Heart right ventricle (tissue), 16 donors: ENCODE data around the gene CNRIP1. TPM values are rescaled to one million over a fixed set of nuclear protein-coding genes. Genes with fewer than 3 reads are reported as not detected.

Source experiments
- ATAC-seq, 8 donors: fragments of 200-7000 bp; cut with Tn5 transposase; one replicate each; pipeline ENCODE4 v1.9.1; 2020; ENCODE audit warnings: mild to moderate bottlenecking in 8 of 8, moderate library complexity in 8 of 8, moderate number of reproducible peaks in 1 of 8
- DNase-seq, 2 donors: peaks; one replicate each; pipeline ENCODE4 v3.0.0-alpha.2; 2020
- H3K27ac ChIP-seq, 10 donors: fragments of 200-600 bp; sonication (generic) in 2 of 10; one replicate each; pipeline versions ENCODE4 v1.5.0 to v1.8.0; 2020 to 2022; ENCODE audit warnings: mild to moderate bottlenecking in 3 of 10
- H3K27me3 ChIP-seq, 7 donors: fragments of 200-600 bp; one replicate each; pipeline ENCODE4 v1.8.0; 2021 to 2022; ENCODE audit warnings: mild to moderate bottlenecking in 2 of 7
- H3K36me3 ChIP-seq, 9 donors: fragments of 200-600 bp; sonication (generic) in 1 of 9; one replicate each; pipeline versions ENCODE4 v1.5.0 to v1.8.0; 2020 to 2022; ENCODE audit warnings: mild to moderate bottlenecking in 2 of 9
- H3K4me1 ChIP-seq, 9 donors: fragments of 200-600 bp; sonication (generic) in 1 of 9; one replicate each; pipeline versions ENCODE4 v1.5.0 to v1.8.0; 2020 to 2022; ENCODE audit warnings: mild to moderate bottlenecking in 4 of 9
- H3K4me3 ChIP-seq, 10 donors: fragments of 200-600 bp; sonication (generic) in 2 of 10; one replicate each; pipeline versions ENCODE4 v1.5.0 to v1.8.0; 2020 to 2022; ENCODE audit warnings: mild to moderate bottlenecking in 7 of 10, moderate library complexity in 2 of 10
- H3K9me3 ChIP-seq, 11 donors: fragments of 200-600 bp in 10 of 11; sonication (generic) in 2 of 11; one replicate each; pipeline versions ENCODE4 v1.5.0 to v1.8.0; 2013 to 2022; ENCODE audit warnings: mild to moderate bottlenecking in 2 of 11, control low read depth in 1 of 11, moderate library complexity in 1 of 11
- CTCF ChIP-seq, 9 donors: fragments of 200-600 bp; sonication (generic) in 2 of 9; IDR thresholded peaks; one replicate each; pipeline versions ENCODE4 v1.5.0 to v1.8.0; 2021 to 2022; ENCODE audit warnings: antibody characterized with exemption in 9 of 9, mild to moderate bottlenecking in 5 of 9, moderate library complexity in 1 of 9
- WGBS, 2 donors: extraction: QIAGEN DNeasy Blood & Tissue Kit; methylation state at CpG; one replicate each; pipeline ENCODE4 v1.1.7; 2013; ENCODE audit warnings: inconsistent platforms in 1 of 2; 5-methylcytosine and 5-hydroxymethylcytosine counted together
- intact Hi-C, 10 donors: fragments of 100-400 bp; cut with DNase I; formaldehyde crosslinking; loops; one replicate each; pipeline versions ENCODE4 v1.11.1 to v1.14.2; 2022
- polyA plus RNA-seq, 2 donors: library from polyadenylated mRNA; stranded (reverse); fragments of 200-250 nt; gene quantifications; one replicate each; pipeline ENCODE4 v1.2.3, GENCODE V29; 2013
- total RNA-seq, 10 donors: library from RNA; stranded (reverse); fragmentation: NEBNext Ultra II Directional in 3 of 10; extraction: Animal tissue kit (Norgen Biotek cat#: 25700) in 3 of 10; gene quantifications; one replicate each; pipeline versions ENCODE4 v1.2.1 to v1.2.4, GENCODE V29; 2021 to 2023
- donor health status: Arrhythmogenic right ventricular cardiomyopathy.
- donor health status: ischemic (EF 13 %, LVEDD 7.1; RV severe dilation, severe dysfunction).
- donor health status: healthy with polysubstance abuse.
- donor health status: DM: no; HTN: yes; CAD: no.
- donor health status: DM: no; HTN: no; CAD: no.
- donor health status: ischemic (EF 25% LVEDD 6.9; RV normal size, moderate dysfunction).
- donor health status: ischemic (EF 25% LVEDD 5.7; RV mildly dilated, moderate dysfunction).
- donor health status: healthy.
- donor health status: DM: yes; HTN: yes; CAD: no.
- donor health status: Ischemic cardiomyopathy.
- donor health status: ischemic (EF 35%, LVEDD 5.7; RV mildly dilated, moderate dysfunction).
- donor health status: nonischemic (EF 11% LVEDD 7.7; RV severe dilation, severe dysfunction).
- donor health status: DM: yes; HTN: yes; CAD: no.
- donor health status: PGD.
- donor health status: ischemic (EF 29% LVEDD 5.4; RV normal size, mild dysfunction).
- donor health status: nonischemic (EF 23%, LVEDD 6.1; RV moderate dilation, normal function).

The CNRIP1 gene
- total and polyA plus RNA-seq, 12 donors, result 4.8 to 13.4 (median 8.9) TPM

DNA sequence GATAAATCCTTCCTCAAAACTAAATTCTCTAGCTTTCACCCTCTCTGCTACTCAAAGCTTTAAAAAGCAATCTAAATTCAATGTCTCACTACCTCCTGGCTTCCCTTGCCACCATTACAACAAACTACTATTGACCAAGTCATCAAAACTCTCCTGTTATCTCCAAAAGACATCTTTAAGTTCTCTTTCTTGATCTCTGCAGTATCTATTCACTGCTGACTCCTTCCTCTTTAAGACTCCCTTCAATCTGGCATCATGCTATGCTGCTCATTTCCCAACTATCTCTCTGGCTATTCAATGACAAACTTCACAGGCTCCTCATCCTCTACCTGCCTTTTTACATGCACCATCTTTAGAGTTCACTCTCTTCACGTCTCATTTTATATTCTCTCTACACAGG is 73.4 kb downstream of the CNRIP1 start:
- H3K27ac ChIP-seq, result no peak overlapping the region
- peaks cover 6 to 95% (median 80%) of the 10 kb centered on the region in 9 donors for H3K4me1 ChIP-seq
- TF ChIP-seq CTCF (IDR thresholded peaks at IDR 0.05), result no peak
- intact Hi-C loops, result loop anchor here in 4 of 10 donors (10.0 kb wide), 1 partner anchor 52 kb away; no protein-coding TSS in a partner anchor
- ATAC-seq (no peak), DNase-seq (no peak)
- H3K27me3 ChIP-seq, result no peaks in the 10 kb centered on the region
- no peak overlapping the region for H3K4me3 ChIP-seq
- 80 to 90% methylated on average over 1 of the region's 1 CpG for WGBS, 2 donors
- H3K9me3 ChIP-seq, result no peaks in the 10 kb centered on the region
- H3K36me3 ChIP-seq, result peaks cover 0 to 5% (median 0%) of the 10 kb centered on the region in 9 donors

GRCh38 chr2:68245672-68246071 is 74.1 kb downstream of the CNRIP1 start:
- H3K27ac ChIP-seq, result no peak overlapping the region
- peaks cover 0 to 5% (median 0%) of the 10 kb centered on the region in 9 donors for H3K36me3 ChIP-seq
- DNase-seq, result no peak
- H3K4me3 ChIP-seq, result no peak overlapping the region
- no peak for TF ChIP-seq CTCF (IDR thresholded peaks at IDR 0.05)
- intact Hi-C loops, result loop anchor here in 4 of 10 donors (10.0 kb wide), 1 partner anchor 51 kb away; no protein-coding TSS in a partner anchor
- H3K4me1 ChIP-seq, result peaks cover 6 to 99% (median 85%) of the 10 kb centered on the region in 9 donors
- no peaks in the 10 kb centered on the region for H3K27me3 ChIP-seq
- no peak for ATAC-seq
- no peaks in the 10 kb centered on the region for H3K9me3 ChIP-seq

- Histone ChIP-seq H3K4me1 (peaks cover 6 to 99% (median 85%) of the 10 kb centered on the region in 9 donors), H3K36me3 (peaks cover 0 to 5% (median 0%) of the 10 kb centered on the region in 9 donors), H3K9me3 (no peaks in the 10 kb centered on the region), H3K4me3 (no peak overlapping the region), H3K27me3 (no peaks in the 10 kb centered on the region), H3K27ac (no peak overlapping the region)
- no peak for DNase-seq
- ATAC-seq, result no peak
- no peak for TF ChIP-seq CTCF (IDR thresholded peaks at IDR 0.05)
- 97 to 98% methylated on average over 4 of the region's 4 CpGs for WGBS, 2 donors
- intact Hi-C loops, result loop anchor here in 4 of 10 donors (10.0 kb wide), 1 partner anchor 50 kb away; no protein-coding TSS in a partner anchor
Observed at GRCh38 chr2:68245066-68245465, 74.7 kb downstream of the CNRIP1 start.

- peaks cover 4 to 99% (median 85%) of the 10 kb centered on the region in 9 donors for H3K4me1 ChIP-seq
- peak overlapping the region in 1 of 10 donors; percentile 2 for H3K27ac ChIP-seq
- no peaks in the 10 kb centered on the region for H3K9me3 ChIP-seq
- TF ChIP-seq CTCF (IDR thresholded peaks at IDR 0.05), result peak in 5 of 9 donors; percentile 27 to 49 (median 33)
- peaks cover 0 to 5% (median 0%) of the 10 kb centered on the region in 9 donors for H3K36me3 ChIP-seq
- no peaks in the 10 kb centered on the region for H3K27me3 ChIP-seq
- 66 to 77% methylated on average over 2 of the region's 2 CpGs for WGBS, 2 donors
- H3K4me3 ChIP-seq, result no peak overlapping the region
- no peak for DNase-seq
- ATAC-seq, result no peak
- intact Hi-C loops, result loop anchor here in 5 of 10 donors (5.0 to 10.0 kb wide), 2 partner anchors 47 to 50 kb away; no protein-coding TSS in a partner anchor
Observed at GRCh38 chr2:68244456-68244855, 75.3 kb downstream of the CNRIP1 start.

Other genes starting within 250 kb of the CNRIP1 start
- 10 to 100 TPM in 2 of 10 donors, 1 to 10 TPM in 8; 5.7 to 13.2 (median 8.6) TPM for gene PNO1, start 162.1 kb downstream of the CNRIP1 start, total RNA-seq
- gene PNO1, start 162.1 kb downstream of the CNRIP1 start, polyA plus RNA-seq, result 10 to 100 TPM in 1 of 2 donors, 1 to 10 TPM in 1; 4.4 to 13.5 TPM
- gene PPP3R1, start 67.4 kb downstream of the CNRIP1 start, total RNA-seq, result 10 to 100 TPM; 32.5 to 46.1 (median 39.3) TPM
- gene PPP3R1, start 67.4 kb downstream of the CNRIP1 start, polyA plus RNA-seq, result 10 to 100 TPM in 1 of 2 donors, 1 to 10 TPM in 1; 8.4 to 13.3 TPM
- 10 to 100 TPM in 1 of 10 donors, 1 to 10 TPM in 9; 1.1 to 46.3 (median 2.8) TPM for gene PLEK, start 45.3 kb upstream of the CNRIP1 start, total RNA-seq
- 1 to 10 TPM; 1.2 to 3.3 TPM for gene PLEK, start 45.3 kb upstream of the CNRIP1 start, polyA plus RNA-seq
- gene FBXO48, start 147.3 kb upstream of the CNRIP1 start, total RNA-seq, result 1 to 10 TPM in 4 of 10 donors, under 1 TPM in 6; 0.27 to 1.2 (median 0.97) TPM
- gene FBXO48, start 147.3 kb upstream of the CNRIP1 start, polyA plus RNA-seq, result under 1 TPM; 0.30 to 0.51 TPM
- 1 to 10 TPM; 3.4 to 6.5 (median 5.1) TPM for gene APLF, start 147.6 kb upstream of the CNRIP1 start, total RNA-seq
- 1 to 10 TPM in 1 of 2 donors, under 1 TPM in 1; 0.38 to 1.8 TPM for gene APLF, start 147.6 kb upstream of the CNRIP1 start, polyA plus RNA-seq